Measurements from ENCODE around the gene UACA.

UACA gene

DNA sequence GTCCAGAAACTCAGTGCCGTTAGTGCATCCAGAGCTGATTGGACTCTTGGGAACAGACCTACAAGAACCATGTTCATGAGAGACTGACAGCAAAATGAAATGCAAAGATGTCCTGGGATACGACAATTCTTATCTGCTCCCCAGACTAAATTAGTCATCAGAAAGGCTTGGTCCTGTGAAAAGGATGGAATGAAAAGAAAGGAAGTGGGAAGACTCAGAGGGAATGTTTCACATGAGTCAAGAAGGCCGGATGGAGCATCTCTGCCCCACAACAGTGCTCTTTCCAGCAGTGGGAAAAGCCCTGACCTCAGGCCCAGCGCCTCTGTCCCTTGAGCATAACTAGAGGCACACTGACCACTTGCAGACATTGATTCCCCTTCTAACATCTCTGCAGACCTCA lies 39.3 kb upstream of the UACA start:
- Histone ChIP-seq H4K20me1 (ENCODE audit: insufficient read depth, low read length, poor library complexity, severe bottlenecking) (no peaks in the 10 kb centered on the region), H3F3A (ENCODE audit: low read depth) (no peaks in the 10 kb centered on the region), H3K9me3 (ENCODE audit: insufficient read depth, low read depth, low read length) (no peaks in the 10 kb centered on the region), H3K4me1 (ENCODE audit: insufficient read depth, low read length, poor library complexity, severe bottlenecking) (peaks cover 9% of the 10 kb centered on the region), H2AFZ (ENCODE audit: low read length) (no peak overlapping the region), H3K4me3 (ENCODE audit: low read length, poor library complexity, severe bottlenecking) (no peak overlapping the region), H3K9me2 (replicated peaks; ENCODE audit: low read depth, low read length) (no peaks in the 10 kb centered on the region), H3K9ac (ENCODE audit: low read depth, low read length, poor library complexity, severe bottlenecking) (no peak overlapping the region), H3K79me2 (ENCODE audit: insufficient read depth, low read length) (no peaks in the 10 kb centered on the region), H3K4me2 (ENCODE audit: low read depth, low read length, poor library complexity, severe bottlenecking) (no peak overlapping the region), H3K36me3 (ENCODE audit: insufficient read depth, low read length) (no peaks in the 10 kb centered on the region), H3K27me3 (ENCODE audit: insufficient read depth, low read length, poor library complexity, severe bottlenecking) (no peaks in the 10 kb centered on the region)
- TF ChIP-seq EZH2phosphoT487 (IDR thresholded peaks at IDR 0.05; ENCODE audit: borderline replicate concordance): no peak
- TF ChIP-seq, protein P1, sequence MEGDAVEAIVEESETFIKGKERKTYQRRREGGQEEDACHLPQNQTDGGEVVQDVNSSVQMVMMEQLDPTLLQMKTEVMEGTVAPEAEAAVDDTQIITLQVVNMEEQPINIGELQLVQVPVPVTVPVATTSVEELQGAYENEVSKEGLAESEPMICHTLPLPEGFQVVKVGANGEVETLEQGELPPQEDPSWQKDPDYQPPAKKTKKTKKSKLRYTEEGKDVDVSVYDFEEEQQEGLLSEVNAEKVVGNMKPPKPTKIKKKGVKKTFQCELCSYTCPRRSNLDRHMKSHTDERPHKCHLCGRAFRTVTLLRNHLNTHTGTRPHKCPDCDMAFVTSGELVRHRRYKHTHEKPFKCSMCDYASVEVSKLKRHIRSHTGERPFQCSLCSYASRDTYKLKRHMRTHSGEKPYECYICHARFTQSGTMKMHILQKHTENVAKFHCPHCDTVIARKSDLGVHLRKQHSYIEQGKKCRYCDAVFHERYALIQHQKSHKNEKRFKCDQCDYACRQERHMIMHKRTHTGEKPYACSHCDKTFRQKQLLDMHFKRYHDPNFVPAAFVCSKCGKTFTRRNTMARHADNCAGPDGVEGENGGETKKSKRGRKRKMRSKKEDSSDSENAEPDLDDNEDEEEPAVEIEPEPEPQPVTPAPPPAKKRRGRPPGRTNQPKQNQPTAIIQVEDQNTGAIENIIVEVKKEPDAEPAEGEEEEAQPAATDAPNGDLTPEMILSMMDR (conservative IDR thresholded peaks at IDR 0.05; ENCODE audit: low read length): no peak

DNA sequence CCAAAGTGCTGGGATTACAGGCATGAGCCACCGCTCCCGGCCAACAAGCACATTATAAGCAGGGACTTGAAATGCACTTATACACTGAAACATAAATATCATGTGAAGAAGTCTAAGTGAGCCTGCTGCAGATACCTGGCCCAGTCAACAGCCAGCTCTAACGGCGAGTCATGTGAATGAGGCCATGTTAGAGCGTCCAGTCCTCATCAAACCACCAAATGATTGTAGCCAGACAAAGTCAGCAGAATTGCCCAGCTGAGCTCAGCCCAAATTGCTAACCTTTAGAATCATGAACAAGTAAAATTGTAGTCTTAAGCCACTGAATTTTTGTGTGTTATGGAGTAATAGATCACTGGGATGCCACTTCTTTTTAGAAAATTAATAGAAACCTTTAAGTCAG lies 37.8 kb upstream of the UACA start:
- Histone ChIP-seq H3K9me2 (replicated peaks; ENCODE audit: low read depth, low read length) (no peaks in the 10 kb centered on the region), H3K4me1 (ENCODE audit: insufficient read depth, low read length, poor library complexity, severe bottlenecking) (no peaks in the 10 kb centered on the region), H3K9ac (ENCODE audit: low read depth, low read length, poor library complexity, severe bottlenecking) (no peak overlapping the region), H3F3A (ENCODE audit: low read depth) (no peaks in the 10 kb centered on the region), H2AFZ (ENCODE audit: low read length) (no peak overlapping the region), H3K79me2 (ENCODE audit: insufficient read depth, low read length) (no peaks in the 10 kb centered on the region), H3K36me3 (ENCODE audit: insufficient read depth, low read length) (no peaks in the 10 kb centered on the region), H3K9me3 (ENCODE audit: insufficient read depth, low read depth, low read length) (no peaks in the 10 kb centered on the region), H4K20me1 (ENCODE audit: insufficient read depth, low read length, poor library complexity, severe bottlenecking) (no peaks in the 10 kb centered on the region), H3K27me3 (ENCODE audit: insufficient read depth, low read length, poor library complexity, severe bottlenecking) (no peaks in the 10 kb centered on the region), H3K4me3 (ENCODE audit: low read length, poor library complexity, severe bottlenecking) (no peak overlapping the region), H3K4me2 (ENCODE audit: low read depth, low read length, poor library complexity, severe bottlenecking) (no peak overlapping the region)
- TF ChIP-seq, protein P1 (conservative IDR thresholded peaks at IDR 0.05; ENCODE audit: low read length): no peak
- no peak for TF ChIP-seq EZH2phosphoT487 (IDR thresholded peaks at IDR 0.05; ENCODE audit: borderline replicate concordance)

DNA sequence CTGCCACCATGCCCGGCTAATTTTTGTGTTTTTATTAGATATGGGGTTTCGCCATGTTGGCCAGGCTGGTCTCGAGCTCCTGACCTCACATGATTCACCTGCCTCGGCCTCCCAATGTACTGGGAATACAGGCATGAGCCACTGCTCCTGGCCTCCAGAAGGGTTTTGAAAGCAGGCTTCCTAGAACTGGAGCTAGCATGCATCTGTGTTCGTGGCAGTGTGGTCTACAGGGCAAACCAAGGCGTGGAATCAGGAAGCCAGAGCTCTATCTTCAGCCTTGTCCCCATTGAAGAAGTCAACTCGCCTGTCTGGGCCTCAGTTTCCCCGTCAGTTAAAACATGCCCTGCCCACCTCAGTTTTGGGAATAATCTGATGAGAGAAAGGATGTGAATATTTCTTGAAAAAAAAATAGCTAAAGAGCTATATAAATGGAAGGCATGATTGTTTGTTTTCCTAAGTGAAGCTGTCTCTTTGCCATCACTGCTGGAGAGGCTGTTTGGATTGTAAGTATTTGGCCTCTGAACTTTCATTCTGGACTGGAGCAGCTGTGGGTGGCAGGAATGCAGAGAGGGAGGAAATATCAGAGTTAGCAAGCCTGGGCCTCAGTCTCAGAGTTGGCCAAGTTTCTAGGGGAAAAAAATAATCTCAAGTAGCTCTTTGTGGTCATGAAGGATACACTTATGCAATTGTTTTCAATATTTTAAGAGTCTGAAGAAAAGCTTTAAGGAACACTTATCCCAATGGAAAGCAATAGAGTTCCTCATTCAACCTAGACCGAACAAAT lies 36.5 kb upstream of the UACA start:
- H3K79me2 ChIP-seq (ENCODE audit: insufficient read depth, low read length): no peaks in the 10 kb centered on the region
- no peak overlapping the region for H3K4me2 ChIP-seq (ENCODE audit: low read depth, low read length, poor library complexity, severe bottlenecking)
- H3K36me3 ChIP-seq (ENCODE audit: insufficient read depth, low read length): no peaks in the 10 kb centered on the region
- TF ChIP-seq, protein P1 (conservative IDR thresholded peaks at IDR 0.05; ENCODE audit: low read length): no peak
- no peak for TF ChIP-seq EZH2phosphoT487 (IDR thresholded peaks at IDR 0.05; ENCODE audit: borderline replicate concordance)
- H3K9me3 ChIP-seq (ENCODE audit: insufficient read depth, low read depth, low read length): no peaks in the 10 kb centered on the region
- H2AFZ ChIP-seq (ENCODE audit: low read length): no peak overlapping the region
- H3K4me3 ChIP-seq (ENCODE audit: low read length, poor library complexity, severe bottlenecking): no peak overlapping the region
- H3K9me2 ChIP-seq (replicated peaks; ENCODE audit: low read depth, low read length): no peaks in the 10 kb centered on the region
- H3K4me1 ChIP-seq (ENCODE audit: insufficient read depth, low read length, poor library complexity, severe bottlenecking): no peaks in the 10 kb centered on the region
- no peaks in the 10 kb centered on the region for H3F3A ChIP-seq (ENCODE audit: low read depth)
- H3K9ac ChIP-seq (ENCODE audit: low read depth, low read length, poor library complexity, severe bottlenecking): no peak overlapping the region
- H4K20me1 ChIP-seq (ENCODE audit: insufficient read depth, low read length, poor library complexity, severe bottlenecking): no peaks in the 10 kb centered on the region
- no peaks in the 10 kb centered on the region for H3K27me3 ChIP-seq (ENCODE audit: insufficient read depth, low read length, poor library complexity, severe bottlenecking)
